ENCODE measurements around the gene CTSZ.

CTSZ gene

DNA sequence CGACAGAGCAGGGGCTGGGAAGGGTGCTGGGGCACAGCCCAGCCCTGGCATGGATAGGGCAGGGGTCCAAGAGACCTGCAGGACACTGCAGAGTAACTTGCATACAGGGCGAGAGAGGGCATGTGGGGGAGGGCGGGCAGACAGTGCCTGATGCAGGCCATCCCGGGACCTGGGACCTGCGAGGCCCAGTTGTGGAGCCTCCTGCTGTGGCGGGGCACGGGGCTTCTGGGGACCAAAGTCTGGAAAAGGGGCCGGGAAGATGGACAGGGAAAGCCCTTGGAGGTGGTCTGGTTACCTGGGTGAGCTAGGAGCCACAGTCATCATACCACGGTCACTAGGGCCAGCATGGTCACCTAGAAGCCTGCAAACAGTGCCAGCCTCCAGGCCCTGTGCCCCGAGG lies 11.8 kb upstream of the CTSZ start:
- TF ChIP-seq, protein P1, sequence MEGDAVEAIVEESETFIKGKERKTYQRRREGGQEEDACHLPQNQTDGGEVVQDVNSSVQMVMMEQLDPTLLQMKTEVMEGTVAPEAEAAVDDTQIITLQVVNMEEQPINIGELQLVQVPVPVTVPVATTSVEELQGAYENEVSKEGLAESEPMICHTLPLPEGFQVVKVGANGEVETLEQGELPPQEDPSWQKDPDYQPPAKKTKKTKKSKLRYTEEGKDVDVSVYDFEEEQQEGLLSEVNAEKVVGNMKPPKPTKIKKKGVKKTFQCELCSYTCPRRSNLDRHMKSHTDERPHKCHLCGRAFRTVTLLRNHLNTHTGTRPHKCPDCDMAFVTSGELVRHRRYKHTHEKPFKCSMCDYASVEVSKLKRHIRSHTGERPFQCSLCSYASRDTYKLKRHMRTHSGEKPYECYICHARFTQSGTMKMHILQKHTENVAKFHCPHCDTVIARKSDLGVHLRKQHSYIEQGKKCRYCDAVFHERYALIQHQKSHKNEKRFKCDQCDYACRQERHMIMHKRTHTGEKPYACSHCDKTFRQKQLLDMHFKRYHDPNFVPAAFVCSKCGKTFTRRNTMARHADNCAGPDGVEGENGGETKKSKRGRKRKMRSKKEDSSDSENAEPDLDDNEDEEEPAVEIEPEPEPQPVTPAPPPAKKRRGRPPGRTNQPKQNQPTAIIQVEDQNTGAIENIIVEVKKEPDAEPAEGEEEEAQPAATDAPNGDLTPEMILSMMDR (conservative IDR thresholded peaks at IDR 0.05; ENCODE audit: low read depth, low read length) = no peak
- no peak overlapping the region for H3K4me3 ChIP-seq (ENCODE audit: low read depth, low read length)
- no peak for DNase-seq (ENCODE audit: low read depth)

DNA sequence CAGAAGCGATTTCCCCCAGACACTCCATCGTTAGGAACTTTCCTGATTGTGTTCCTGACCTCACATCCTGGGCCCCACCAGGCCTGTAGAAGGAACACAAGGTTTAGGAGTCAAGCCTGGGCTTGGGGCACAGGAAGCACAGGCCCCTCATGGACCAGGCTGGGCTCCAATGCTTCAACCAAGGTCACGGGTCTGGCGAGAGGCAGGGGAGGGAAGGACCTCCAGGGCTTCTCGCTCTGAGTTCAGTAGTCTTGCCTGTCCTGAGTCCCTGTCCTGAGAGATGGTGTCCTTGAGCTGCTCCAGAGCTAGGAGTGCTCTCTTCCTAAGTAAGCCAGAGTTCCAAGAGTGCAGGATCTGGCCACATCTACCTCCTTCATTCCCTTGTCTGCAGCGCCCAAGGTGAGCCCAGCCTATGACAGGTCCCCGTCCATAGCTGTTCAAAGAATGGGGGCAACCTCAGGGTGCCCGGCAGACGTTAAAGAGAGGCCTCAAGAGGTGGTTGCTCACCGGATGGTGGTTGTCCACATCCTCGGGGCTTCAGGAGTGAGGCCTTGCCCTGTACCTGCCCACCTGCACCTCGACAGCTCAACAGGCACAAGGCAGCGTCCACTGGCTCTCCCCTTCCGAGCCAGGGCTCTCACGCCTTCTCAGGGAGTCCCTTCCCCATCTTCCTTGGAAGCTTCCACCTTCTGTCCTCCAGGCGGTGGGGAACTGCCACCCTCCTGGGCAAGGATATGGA lies 10.6 kb upstream of the CTSZ start:
- H3K4me3 ChIP-seq (ENCODE audit: low read depth, low read length) = no peak overlapping the region
- TF ChIP-seq, protein P1 (conservative IDR thresholded peaks at IDR 0.05; ENCODE audit: low read depth, low read length) = no peak
- no peak for DNase-seq (ENCODE audit: low read depth)

DNA sequence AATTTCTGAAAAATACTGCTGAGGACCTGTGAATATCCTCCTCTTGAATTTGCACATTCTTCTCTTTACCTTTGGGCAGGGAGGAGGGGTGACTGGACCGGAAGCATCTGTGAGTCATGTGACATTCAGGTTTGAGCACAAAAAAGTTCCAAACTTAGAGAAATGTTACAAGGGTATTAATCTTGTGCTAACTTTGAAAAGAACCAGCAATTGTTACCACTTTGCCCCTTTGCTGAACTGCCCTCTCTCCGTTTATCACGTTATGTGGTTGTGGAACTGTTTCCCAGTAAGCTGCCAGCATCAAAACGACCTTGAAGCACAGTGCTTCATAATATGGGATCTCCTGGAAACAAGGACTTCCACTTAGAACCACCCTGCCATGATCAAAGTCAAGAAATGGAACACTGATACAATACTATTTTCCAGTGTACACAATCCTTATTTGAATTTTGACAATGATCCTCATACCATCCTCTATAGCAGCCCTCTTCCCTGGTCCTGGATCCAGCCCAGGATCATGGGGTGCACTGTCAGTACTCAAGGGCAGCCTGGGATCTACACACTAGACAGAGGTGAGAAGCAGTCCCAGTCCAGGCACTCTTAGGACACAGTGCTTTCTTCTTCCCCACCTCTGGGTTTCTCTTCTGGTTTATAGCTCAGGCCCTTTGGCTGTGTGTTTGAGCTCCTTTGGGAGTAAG lies 9.9 kb upstream of the CTSZ start:
- TF ChIP-seq, protein P1 (conservative IDR thresholded peaks at IDR 0.05; ENCODE audit: low read depth, low read length) = no peak
- H3K4me3 ChIP-seq (ENCODE audit: low read depth, low read length) = no peak overlapping the region
- no peak for DNase-seq (ENCODE audit: low read depth)

DNA sequence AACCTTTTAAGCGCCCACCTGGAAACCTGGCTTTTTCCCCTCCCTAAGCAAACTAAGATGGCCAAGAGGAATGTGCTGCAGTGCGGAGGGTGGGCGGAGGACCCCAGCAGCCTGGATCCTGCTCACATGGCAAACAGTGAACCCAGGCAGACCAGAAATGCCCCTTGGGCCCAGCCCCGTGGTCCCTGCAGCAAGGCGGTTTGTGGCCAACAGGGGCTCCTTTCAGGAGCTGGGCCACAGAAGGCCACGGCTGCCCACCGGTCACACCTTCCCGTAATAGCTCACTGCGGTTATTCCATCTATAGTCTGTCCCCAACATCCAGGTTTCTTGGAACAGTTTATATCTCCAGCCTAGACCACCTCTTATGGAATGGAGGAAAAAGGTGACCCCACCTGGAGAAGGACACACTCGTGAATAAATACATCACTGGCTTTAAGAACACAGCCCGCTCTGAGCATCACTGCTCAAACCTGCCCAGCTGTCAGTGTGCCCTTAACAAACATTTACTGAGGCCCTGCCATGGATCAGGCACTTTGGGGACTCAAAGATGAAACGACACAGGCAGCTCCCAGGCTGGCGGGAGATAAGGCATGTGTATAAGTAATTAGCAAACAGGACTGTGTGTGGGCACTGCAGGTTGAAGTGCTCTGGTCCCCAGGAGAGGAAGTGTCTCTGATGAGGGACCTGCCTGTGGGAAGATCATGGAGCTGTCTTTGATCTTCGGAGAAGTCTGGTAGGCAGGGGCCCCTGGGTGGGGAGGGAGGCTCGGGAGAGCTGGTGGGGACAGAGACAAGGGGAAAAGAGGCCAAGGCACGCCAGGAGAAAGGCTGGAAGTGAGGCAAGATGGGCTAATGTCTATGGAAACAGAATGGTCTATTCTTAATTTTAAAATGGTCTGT lies 9.0 kb upstream of the CTSZ start:
- TF ChIP-seq, protein P1 (conservative IDR thresholded peaks at IDR 0.05; ENCODE audit: low read depth, low read length) = no peak
- no peak overlapping the region for H3K4me3 ChIP-seq (ENCODE audit: low read depth, low read length)
- no peak for DNase-seq (ENCODE audit: low read depth)

DNA sequence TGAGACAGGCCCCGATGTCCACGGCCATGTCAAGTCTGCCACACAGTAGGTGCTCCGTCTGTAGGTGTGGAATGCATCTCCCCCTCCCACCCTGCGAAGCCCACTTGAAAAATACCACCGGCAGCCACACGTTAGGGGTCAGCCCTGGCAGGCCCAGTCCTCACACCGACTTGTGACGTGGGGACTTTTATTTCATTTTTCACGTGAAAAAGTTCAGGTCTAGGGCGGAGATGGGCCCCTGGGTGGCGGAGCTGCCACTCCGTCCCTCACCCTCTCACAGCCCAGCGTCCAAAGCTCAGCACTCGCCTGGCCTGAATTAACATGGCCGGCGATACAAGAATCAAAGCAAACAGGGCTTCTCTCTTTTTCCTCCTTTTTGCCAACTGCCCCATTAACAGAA lies 8.4 kb upstream of the CTSZ start:
- no peak for DNase-seq (ENCODE audit: low read depth)
- TF ChIP-seq, protein P1 (conservative IDR thresholded peaks at IDR 0.05; ENCODE audit: low read depth, low read length) = no peak
- H3K4me3 ChIP-seq (ENCODE audit: low read depth, low read length) = no peak overlapping the region

DNA sequence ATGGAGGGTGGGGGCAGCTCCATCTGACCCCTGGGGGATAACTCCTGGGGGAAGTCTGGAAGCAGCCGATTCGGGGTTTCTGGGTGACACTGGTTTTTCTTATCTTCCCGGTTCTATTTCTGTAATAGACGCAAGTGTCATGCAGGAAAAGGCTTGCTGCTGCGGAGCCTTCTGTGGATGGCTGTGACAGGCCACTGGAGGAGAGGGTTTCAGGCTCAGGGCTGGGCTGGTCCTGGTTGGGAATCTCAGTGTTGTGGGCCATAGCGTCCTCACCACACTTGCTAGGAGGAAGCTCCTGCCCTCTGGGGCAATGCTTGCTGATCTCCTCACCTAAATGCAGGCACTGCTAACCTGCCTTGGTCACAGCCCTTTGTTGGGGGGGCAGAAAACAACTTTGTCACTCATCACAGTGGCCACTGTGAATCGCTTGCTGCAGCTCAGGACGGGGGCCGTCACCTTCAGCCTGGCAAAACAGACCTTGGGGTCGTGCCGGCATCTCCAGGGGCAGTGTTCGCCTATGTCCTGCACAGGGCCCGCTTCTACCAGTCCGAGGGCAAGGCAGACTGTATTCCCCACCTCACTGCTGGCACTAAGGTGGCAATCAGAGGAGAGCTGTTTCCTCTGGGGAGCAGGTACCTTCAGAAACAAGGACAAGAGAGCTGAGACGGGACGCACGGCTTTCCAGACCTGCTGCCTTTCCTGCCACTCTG lies 7.8 kb upstream of the CTSZ start:
- no peak overlapping the region for H3K4me3 ChIP-seq (ENCODE audit: low read depth, low read length)
- TF ChIP-seq, protein P1 (conservative IDR thresholded peaks at IDR 0.05; ENCODE audit: low read depth, low read length) = no peak
- DNase-seq (ENCODE audit: low read depth) = no peak
